GM21717 (cell line): Measurements from ENCODE around the gene MED4.
"Not testable (repeated sequence)": the region's sequence is repeated elsewhere in the genome, so short reads cannot be mapped to it uniquely, and the experiment has no call there.

Source experiments
- ATAC-seq: cut with Tn5 transposase; IDR thresholded peaks from one replicate; pipeline ENCODE4 v1.9.1; 2021; ENCODE audit warnings: mild to moderate bottlenecking, moderate library complexity; ENCODE audit not compliant: unreplicated experiment

MED4 gene

GRCh38 chr13:48096670-48097069 lies 1.8 kb upstream of the MED4 start:
- ATAC-seq: no peak

- peak; percentile 9 for ATAC-seq
These were observed 512 bp downstream of the MED4 start for GRCh38 chr13:48094404-48094780.

- no peak for ATAC-seq
These were observed 1.3 kb downstream of the MED4 start for GRCh38 chr13:48093588-48093987.

- ATAC-seq: no peak
These were observed 8.6 kb downstream of the MED4 start for GRCh38 chr13:48086272-48086671.

- ATAC-seq: no peak
These were observed 13.2 kb downstream of the MED4 start for GRCh38 chr13:48081739-48082138.

GRCh38 chr13:48078251-48078656 lies 16.6 kb downstream of the MED4 start:
- ATAC-seq: peak; percentile 96

- ATAC-seq: no peak
These were observed 20.9 kb downstream of the MED4 start for GRCh38 chr13:48074006-48074405.

GRCh38 chr13:48072787-48073186 lies 22.1 kb downstream of the MED4 start:
- ATAC-seq: no peak

GRCh38 chr13:48072304-48072703 lies 22.6 kb downstream of the MED4 start:
- ATAC-seq: no peak

- no peak for ATAC-seq
These were observed 24.0 kb downstream of the MED4 start for GRCh38 chr13:48070942-48071341.

GRCh38 chr13:48069573-48069972 lies 25.3 kb downstream of the MED4 start:
- no peak for ATAC-seq

GRCh38 chr13:48068952-48069351 lies 26.0 kb downstream of the MED4 start:
- ATAC-seq: no peak

- no peak for ATAC-seq
These were observed 26.9 kb downstream of the MED4 start for GRCh38 chr13:48068036-48068435.

GRCh38 chr13:48066310-48066989 lies 28.5 kb downstream of the MED4 start:
- ATAC-seq: peak; percentile 77

- not testable (repeated sequence) for ATAC-seq
These were observed 35.0 kb downstream of the MED4 start for GRCh38 chr13:48059951-48060350.

- not testable (repeated sequence) for ATAC-seq
These were observed 36.4 kb downstream of the MED4 start for GRCh38 chr13:48058536-48058935.

- ATAC-seq: no peak
These were observed 39.2 kb downstream of the MED4 start for GRCh38 chr13:48055712-48056111.

- ATAC-seq: no peak
These were observed 40.3 kb downstream of the MED4 start for GRCh38 chr13:48054601-48055000.

GRCh38 chr13:48050550-48050949 lies 44.4 kb downstream of the MED4 start:
- ATAC-seq: no peak

GRCh38 chr13:48043789-48044503 lies 51.0 kb downstream of the MED4 start:
- ATAC-seq: no peak

GRCh38 chr13:48042894-48043293 lies 52.0 kb downstream of the MED4 start:
- ATAC-seq: no peak

GRCh38 chr13:48040896-48041295 lies 54.0 kb downstream of the MED4 start:
- ATAC-seq: no peak

GRCh38 chr13:48040049-48040448 lies 54.9 kb downstream of the MED4 start:
- ATAC-seq: no peak
